ENCODE measurements around the gene TRIM31.

DNA sequence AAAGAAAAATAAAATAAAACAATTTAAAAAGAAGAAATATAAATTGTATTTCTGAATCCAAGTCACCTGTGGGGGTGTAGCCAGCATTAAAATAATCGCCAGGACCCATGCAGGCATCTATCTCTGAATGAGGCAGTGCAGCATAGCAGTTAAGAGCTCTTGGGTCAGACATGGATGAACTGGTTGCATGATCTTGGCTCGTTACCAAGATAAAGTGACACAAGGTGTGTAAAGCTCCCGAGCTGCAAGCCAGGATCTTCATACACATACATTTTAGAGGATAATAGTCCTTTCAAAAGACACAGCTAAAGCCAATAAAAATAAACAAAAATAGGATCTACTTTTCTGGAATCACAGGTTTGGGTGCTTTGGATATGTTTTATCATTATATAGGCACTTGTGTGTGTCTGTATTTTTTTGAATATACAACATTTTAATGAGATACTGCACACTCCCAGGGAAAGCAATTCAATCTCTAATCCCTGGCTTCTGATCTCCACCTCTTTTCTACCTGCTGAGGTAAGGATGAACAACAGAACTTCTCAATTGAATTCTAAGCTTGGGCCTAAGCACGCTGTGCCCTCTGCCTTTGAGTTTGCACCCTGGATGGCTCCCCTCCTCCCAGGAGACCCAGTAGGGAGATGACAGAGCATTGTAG is 39.3 kb upstream of the TRIM31 start:
- TF ChIP-seq, protein P1, sequence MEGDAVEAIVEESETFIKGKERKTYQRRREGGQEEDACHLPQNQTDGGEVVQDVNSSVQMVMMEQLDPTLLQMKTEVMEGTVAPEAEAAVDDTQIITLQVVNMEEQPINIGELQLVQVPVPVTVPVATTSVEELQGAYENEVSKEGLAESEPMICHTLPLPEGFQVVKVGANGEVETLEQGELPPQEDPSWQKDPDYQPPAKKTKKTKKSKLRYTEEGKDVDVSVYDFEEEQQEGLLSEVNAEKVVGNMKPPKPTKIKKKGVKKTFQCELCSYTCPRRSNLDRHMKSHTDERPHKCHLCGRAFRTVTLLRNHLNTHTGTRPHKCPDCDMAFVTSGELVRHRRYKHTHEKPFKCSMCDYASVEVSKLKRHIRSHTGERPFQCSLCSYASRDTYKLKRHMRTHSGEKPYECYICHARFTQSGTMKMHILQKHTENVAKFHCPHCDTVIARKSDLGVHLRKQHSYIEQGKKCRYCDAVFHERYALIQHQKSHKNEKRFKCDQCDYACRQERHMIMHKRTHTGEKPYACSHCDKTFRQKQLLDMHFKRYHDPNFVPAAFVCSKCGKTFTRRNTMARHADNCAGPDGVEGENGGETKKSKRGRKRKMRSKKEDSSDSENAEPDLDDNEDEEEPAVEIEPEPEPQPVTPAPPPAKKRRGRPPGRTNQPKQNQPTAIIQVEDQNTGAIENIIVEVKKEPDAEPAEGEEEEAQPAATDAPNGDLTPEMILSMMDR (IDR thresholded peaks at IDR 0.05) = no peak
- no peak for TF ChIP-seq ZNF263 (CRISPR knock-in tag; IDR thresholded peaks at IDR 0.05; ENCODE audit: low read depth)
- no peak for TF ChIP-seq CBFB (CRISPR knock-in tag; IDR thresholded peaks at IDR 0.05; ENCODE audit: low read depth)
- TF ChIP-seq, protein P2, sequence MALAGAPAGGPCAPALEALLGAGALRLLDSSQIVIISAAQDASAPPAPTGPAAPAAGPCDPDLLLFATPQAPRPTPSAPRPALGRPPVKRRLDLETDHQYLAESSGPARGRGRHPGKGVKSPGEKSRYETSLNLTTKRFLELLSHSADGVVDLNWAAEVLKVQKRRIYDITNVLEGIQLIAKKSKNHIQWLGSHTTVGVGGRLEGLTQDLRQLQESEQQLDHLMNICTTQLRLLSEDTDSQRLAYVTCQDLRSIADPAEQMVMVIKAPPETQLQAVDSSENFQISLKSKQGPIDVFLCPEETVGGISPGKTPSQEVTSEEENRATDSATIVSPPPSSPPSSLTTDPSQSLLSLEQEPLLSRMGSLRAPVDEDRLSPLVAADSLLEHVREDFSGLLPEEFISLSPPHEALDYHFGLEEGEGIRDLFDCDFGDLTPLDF (CRISPR knock-in tag; IDR thresholded peaks at IDR 0.05) = no peak
- TF ChIP-seq, protein P3, sequence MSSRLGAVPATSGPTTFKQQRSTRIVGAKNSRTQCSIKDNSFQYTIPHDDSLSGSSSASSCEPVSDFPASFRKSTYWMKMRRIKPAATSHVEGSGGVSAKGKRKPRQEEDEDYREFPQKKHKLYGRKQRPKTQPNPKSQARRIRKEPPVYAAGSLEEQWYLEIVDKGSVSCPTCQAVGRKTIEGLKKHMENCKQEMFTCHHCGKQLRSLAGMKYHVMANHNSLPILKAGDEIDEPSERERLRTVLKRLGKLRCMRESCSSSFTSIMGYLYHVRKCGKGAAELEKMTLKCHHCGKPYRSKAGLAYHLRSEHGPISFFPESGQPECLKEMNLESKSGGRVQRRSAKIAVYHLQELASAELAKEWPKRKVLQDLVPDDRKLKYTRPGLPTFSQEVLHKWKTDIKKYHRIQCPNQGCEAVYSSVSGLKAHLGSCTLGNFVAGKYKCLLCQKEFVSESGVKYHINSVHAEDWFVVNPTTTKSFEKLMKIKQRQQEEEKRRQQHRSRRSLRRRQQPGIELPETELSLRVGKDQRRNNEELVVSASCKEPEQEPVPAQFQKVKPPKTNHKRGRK (CRISPR knock-in tag; IDR thresholded peaks at IDR 0.05; ENCODE audit: borderline replicate concordance) = no peak
- TF ChIP-seq ZBTB21 (CRISPR knock-in tag; IDR thresholded peaks at IDR 0.05; ENCODE audit: borderline replicate concordance) = no peak
- no peak for TF ChIP-seq SMAD4 (CRISPR knock-in tag; IDR thresholded peaks at IDR 0.05)
- TF ChIP-seq CREB1 (CRISPR knock-in tag; IDR thresholded peaks at IDR 0.05) = no peak
- no peak for TF ChIP-seq KAT7 (CRISPR knock-in tag; IDR thresholded peaks at IDR 0.05; ENCODE audit: borderline replicate concordance)
- TF ChIP-seq ZNF121 (CRISPR knock-in tag; IDR thresholded peaks at IDR 0.05) = no peak
- no peak for TF ChIP-seq SP1 (CRISPR knock-in tag; conservative IDR thresholded peaks at IDR 0.05)
- TF ChIP-seq, protein P4, sequence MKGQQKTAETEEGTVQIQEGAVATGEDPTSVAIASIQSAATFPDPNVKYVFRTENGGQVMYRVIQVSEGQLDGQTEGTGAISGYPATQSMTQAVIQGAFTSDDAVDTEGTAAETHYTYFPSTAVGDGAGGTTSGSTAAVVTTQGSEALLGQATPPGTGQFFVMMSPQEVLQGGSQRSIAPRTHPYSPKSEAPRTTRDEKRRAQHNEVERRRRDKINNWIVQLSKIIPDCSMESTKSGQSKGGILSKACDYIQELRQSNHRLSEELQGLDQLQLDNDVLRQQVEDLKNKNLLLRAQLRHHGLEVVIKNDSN (CRISPR knock-in tag; IDR thresholded peaks at IDR 0.05) = no peak
- TF ChIP-seq, protein P5, sequence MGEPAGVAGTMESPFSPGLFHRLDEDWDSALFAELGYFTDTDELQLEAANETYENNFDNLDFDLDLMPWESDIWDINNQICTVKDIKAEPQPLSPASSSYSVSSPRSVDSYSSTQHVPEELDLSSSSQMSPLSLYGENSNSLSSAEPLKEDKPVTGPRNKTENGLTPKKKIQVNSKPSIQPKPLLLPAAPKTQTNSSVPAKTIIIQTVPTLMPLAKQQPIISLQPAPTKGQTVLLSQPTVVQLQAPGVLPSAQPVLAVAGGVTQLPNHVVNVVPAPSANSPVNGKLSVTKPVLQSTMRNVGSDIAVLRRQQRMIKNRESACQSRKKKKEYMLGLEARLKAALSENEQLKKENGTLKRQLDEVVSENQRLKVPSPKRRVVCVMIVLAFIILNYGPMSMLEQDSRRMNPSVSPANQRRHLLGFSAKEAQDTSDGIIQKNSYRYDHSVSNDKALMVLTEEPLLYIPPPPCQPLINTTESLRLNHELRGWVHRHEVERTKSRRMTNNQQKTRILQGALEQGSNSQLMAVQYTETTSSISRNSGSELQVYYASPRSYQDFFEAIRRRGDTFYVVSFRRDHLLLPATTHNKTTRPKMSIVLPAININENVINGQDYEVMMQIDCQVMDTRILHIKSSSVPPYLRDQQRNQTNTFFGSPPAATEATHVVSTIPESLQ (CRISPR knock-in tag; IDR thresholded peaks at IDR 0.05) = no peak
- TF ChIP-seq TEAD4 (CRISPR knock-in tag; IDR thresholded peaks at IDR 0.05) = no peak
